Fibroblast of villous mesenchyme (primary cell): ENCODE data around the gene PRPF39. TPM values are rescaled to one million over a fixed set of nuclear protein-coding genes. Genes with fewer than 3 reads are reported as not detected.

Source experiments
- DNase-seq: peaks from one replicate; pipeline ENCODE4 v3.0.0-alpha.2; 2010; ENCODE audit warnings: low read depth
- H3K4me3 ChIP-seq: 2 replicates; pipeline ENCODE4 v1.5.1; 2011; ENCODE audit warnings: low read depth, mild to moderate bottlenecking, low read length
- total RNA-seq: library from RNA; depleted of rRNA; stranded (reverse); fragments of >200 nt; gene quantifications from 2 replicates; pipeline ENCODE4 v1.2.3, GENCODE V29; 2012
- TF ChIP-seq, protein P1 (sequence below): IDR thresholded peaks from 2 replicates; pipeline ENCODE4 v1.5.1; 2012; ENCODE audit warnings: low read depth, mild to moderate bottlenecking, low read length; ENCODE audit not compliant: insufficient read depth

The PRPF39 gene
- total RNA-seq, 1 donor, result 37.1 TPM

GRCh38 chr14:45044638-45045037, 39.3 kb upstream of the PRPF39 start:
- TF ChIP-seq, protein P1, sequence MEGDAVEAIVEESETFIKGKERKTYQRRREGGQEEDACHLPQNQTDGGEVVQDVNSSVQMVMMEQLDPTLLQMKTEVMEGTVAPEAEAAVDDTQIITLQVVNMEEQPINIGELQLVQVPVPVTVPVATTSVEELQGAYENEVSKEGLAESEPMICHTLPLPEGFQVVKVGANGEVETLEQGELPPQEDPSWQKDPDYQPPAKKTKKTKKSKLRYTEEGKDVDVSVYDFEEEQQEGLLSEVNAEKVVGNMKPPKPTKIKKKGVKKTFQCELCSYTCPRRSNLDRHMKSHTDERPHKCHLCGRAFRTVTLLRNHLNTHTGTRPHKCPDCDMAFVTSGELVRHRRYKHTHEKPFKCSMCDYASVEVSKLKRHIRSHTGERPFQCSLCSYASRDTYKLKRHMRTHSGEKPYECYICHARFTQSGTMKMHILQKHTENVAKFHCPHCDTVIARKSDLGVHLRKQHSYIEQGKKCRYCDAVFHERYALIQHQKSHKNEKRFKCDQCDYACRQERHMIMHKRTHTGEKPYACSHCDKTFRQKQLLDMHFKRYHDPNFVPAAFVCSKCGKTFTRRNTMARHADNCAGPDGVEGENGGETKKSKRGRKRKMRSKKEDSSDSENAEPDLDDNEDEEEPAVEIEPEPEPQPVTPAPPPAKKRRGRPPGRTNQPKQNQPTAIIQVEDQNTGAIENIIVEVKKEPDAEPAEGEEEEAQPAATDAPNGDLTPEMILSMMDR, result no peak
- no peak overlapping the region for H3K4me3 ChIP-seq
- DNase-seq, result no peak

GRCh38 chr14:45048385-45048784, 35.5 kb upstream of the PRPF39 start:
- TF ChIP-seq, protein P1, result no peak
- DNase-seq, result no peak
- no peak overlapping the region for H3K4me3 ChIP-seq

DNA sequence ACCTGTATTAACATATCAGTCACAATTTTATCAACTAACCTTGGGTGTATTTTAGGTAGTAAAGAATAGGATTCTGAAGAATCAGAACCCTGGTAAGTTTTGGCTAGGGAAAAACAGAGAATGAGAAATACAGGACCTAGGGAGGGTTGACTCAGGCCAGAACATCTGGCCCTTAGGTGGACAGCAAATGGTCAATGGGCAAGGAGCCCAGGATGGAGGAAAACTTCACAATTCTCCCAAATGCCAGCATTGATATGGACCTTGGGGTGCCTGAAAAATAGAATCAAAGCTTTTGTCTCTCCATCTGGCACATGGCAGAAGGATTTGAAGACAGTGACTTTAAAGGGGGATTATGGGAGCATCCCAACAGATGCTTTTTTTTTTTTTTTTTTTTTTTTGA, 32.7 kb upstream of the PRPF39 start:
- no peak for DNase-seq
- H3K4me3 ChIP-seq, result no peak overlapping the region
- TF ChIP-seq, protein P1, result no peak

GRCh38 chr14:45051896-45052295, 32.0 kb upstream of the PRPF39 start:
- TF ChIP-seq, protein P1, result no peak
- H3K4me3 ChIP-seq, result no peak overlapping the region
- no peak for DNase-seq

DNA sequence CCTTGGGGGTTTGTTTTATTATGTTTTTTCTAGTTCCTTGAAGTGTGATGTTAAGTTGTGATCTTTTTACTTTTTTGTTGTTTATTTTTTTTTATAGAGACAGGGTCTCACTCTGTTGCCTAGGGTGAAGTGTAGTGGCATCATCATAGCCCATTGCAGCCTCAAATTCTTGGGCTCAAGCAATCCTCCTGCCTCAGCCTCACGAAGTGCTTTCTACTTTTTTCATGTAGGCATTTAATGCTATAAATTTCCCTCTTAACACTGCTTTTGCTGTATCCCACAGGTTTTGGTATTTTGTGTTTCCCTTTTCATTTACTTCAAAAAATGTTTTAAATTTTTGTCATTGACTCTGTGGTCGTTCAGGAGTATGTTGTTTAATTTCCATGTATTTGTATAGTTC, 26.6 kb upstream of the PRPF39 start:
- TF ChIP-seq, protein P1, result no peak
- H3K4me3 ChIP-seq, result no peak overlapping the region
- DNase-seq, result no peak

DNA sequence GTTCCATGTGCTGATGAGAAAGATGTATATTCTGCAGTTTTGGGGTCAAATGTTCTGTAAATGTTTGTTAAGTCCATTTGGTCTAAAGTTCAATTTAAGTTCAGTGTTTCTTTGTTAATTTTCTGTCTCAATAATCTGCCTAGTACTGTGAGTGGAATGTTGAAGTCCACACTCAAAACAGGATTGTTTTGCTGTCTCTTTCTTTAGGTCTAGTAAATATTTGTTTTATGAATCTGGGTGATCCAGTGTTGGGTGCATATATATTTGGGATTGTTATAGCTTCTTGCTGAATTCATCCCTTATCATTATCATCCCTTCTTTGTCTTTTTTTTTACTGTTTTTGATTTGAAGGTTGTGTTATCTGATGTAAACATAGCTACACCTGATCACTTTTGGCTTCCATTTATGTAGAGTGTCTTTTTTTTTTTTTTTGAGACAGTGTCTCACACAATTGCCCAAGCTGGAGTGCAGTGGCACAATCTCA, 26.0 kb upstream of the PRPF39 start:
- peak; percentile 11 for DNase-seq
- H3K4me3 ChIP-seq, result no peak overlapping the region
- TF ChIP-seq, protein P1, result no peak

DNA sequence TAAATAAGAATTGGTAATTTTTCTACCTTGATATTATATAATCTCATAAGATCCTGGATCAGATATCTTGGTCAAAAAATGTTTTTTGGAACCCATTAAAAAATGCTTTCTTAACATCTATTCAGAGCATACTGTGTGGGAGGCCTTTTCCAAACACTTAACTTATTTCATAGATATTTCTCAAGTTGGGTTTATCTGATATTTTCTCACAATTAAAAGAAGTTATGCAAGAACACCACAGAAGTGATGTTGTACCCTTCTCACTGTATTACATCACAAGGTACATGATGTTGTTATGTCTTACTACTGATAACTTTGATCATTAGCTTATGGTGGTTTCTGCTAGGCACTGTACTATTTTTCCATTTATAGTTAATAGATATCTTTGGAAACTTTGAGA, 23.4 kb upstream of the PRPF39 start:
- no peak overlapping the region for H3K4me3 ChIP-seq
- TF ChIP-seq, protein P1, result no peak
- DNase-seq, result peak; percentile 42
